Breast epithelium (tissue), 3 donors: ENCODE data around the gene PLXNA4.

Experiments
- POLR2A ChIP-seq: fragments of 450-650 bp; IDR thresholded peaks from one replicate; pipeline ENCODE4 v1.6.1; 2016; ENCODE audit warnings: antibody characterized with exemption, mild to moderate bottlenecking, moderate library complexity
- POLR2AphosphoS5 ChIP-seq, 3 donors: sonication (generic); formaldehyde crosslinking; IDR thresholded peaks; one replicate each; pipeline ENCODE4 v1.6.1; 2017; ENCODE audit warnings: antibody characterized with exemption in 3 of 3
- TF ChIP-seq, protein P1 (sequence below), 3 donors: fragments of 450-650 bp; IDR thresholded peaks; one replicate each; pipeline ENCODE4 v1.5.1; 2016 to 2017; ENCODE audit warnings: antibody characterized with exemption in 3 of 3, mild to moderate bottlenecking in 3 of 3, moderate library complexity in 3 of 3

- TF ChIP-seq, protein P1, sequence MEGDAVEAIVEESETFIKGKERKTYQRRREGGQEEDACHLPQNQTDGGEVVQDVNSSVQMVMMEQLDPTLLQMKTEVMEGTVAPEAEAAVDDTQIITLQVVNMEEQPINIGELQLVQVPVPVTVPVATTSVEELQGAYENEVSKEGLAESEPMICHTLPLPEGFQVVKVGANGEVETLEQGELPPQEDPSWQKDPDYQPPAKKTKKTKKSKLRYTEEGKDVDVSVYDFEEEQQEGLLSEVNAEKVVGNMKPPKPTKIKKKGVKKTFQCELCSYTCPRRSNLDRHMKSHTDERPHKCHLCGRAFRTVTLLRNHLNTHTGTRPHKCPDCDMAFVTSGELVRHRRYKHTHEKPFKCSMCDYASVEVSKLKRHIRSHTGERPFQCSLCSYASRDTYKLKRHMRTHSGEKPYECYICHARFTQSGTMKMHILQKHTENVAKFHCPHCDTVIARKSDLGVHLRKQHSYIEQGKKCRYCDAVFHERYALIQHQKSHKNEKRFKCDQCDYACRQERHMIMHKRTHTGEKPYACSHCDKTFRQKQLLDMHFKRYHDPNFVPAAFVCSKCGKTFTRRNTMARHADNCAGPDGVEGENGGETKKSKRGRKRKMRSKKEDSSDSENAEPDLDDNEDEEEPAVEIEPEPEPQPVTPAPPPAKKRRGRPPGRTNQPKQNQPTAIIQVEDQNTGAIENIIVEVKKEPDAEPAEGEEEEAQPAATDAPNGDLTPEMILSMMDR (IDR thresholded peaks at IDR 0.05): no peak
- no peak for TF ChIP-seq POLR2A
- TF ChIP-seq POLR2AphosphoS5 (IDR thresholded peaks at IDR 0.05): no peak
Observed at GRCh38 chr7:132154695-132155471, 421.4 kb downstream of the PLXNA4 start.
